Heart left ventricle (tissue), 13 donors: ENCODE measurements around the gene TKT.

Source experiments
- CTCF ChIP-seq, 12 donors: fragments of 200-600 bp; sonication (generic) in 4 of 12; IDR thresholded peaks; one replicate each; pipeline versions ENCODE4 v1.5.0 to v1.8.0; 2018 to 2022; ENCODE audit warnings: antibody characterized with exemption in 12 of 12, mild to moderate bottlenecking in 5 of 12
- POLR2A ChIP-seq, 2 donors: fragments of 450-650 bp; IDR thresholded peaks; one replicate each; pipeline ENCODE4 v1.6.1; 2017; ENCODE audit warnings: antibody characterized with exemption in 2 of 2, mild to moderate bottlenecking in 2 of 2, moderate library complexity in 2 of 2
- donor health status: ischemic (EF 13 %, LVEDD 7.1; RV severe dilation, severe dysfunction).
- donor health status: DM: no; HTN: yes; CAD: no.
- donor health status: DM: no; HTN: no; CAD: no.
- donor health status: ischemic (EF 25% LVEDD 6.9; RV normal size, moderate dysfunction).
- donor health status: ischemic (EF 25% LVEDD 5.7; RV mildly dilated, moderate dysfunction).
- donor health status: ischemic (EF 35%, LVEDD 5.7; RV mildly dilated, moderate dysfunction).
- donor health status: nonischemic (EF 11% LVEDD 7.7; RV severe dilation, severe dysfunction).
- donor health status: DM: yes; HTN: yes; CAD: no.
- donor health status: PGD.
- donor health status: ischemic (EF 29% LVEDD 5.4; RV normal size, mild dysfunction).
- donor health status: nonischemic (EF 23%, LVEDD 6.1; RV moderate dilation, normal function).

- TF ChIP-seq CTCF (IDR thresholded peaks at IDR 0.05) (no peak), POLR2A (IDR thresholded peaks at IDR 0.05) (no peak)
These were observed 4.5 kb upstream of the TKT start for GRCh38 chr3:53260286-53260785.
